ENCODE data around the gene CCNC.
"Not testable (repeated sequence)": the region's sequence is repeated elsewhere in the genome, so short reads cannot be mapped to it uniquely, and the experiment has no call there.

DNA sequence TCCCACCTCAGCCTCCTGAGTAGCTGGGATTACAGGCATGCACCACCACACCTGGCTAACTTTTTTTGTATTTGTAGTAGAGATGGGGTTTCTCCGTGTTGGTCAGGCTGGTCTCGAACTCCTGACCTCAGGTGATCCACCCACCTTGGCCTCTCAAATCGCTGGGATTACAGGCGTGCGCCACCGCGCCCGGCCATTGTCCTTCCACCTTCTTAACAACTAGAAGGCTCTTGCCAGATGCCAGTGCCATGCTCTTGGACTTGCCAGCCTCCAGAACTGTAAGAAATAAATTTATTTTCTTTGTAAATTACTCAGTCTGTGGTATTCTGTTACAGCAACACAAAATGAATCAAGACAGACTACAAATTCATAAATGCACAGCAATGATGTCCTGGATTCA lies 26.2 kb upstream of the CCNC start:
- TF ChIP-seq CTCF (optimal IDR thresholded peaks at IDR 0.05 in 1 of 3, IDR thresholded peaks at IDR 0.05 in 1 of 3, conservative IDR thresholded peaks at IDR 0.05 in 1 of 3; ENCODE audit: extremely low read depth in 1 of 3, insufficient read depth in 2 of 3, low read length in 3 of 3); EZH2 (IDR thresholded peaks at IDR 0.05; ENCODE audit: low read length): not testable (repeated sequence)

All from keratinocyte (primary cell).